ENCODE data around the gene ART5.

DNA sequence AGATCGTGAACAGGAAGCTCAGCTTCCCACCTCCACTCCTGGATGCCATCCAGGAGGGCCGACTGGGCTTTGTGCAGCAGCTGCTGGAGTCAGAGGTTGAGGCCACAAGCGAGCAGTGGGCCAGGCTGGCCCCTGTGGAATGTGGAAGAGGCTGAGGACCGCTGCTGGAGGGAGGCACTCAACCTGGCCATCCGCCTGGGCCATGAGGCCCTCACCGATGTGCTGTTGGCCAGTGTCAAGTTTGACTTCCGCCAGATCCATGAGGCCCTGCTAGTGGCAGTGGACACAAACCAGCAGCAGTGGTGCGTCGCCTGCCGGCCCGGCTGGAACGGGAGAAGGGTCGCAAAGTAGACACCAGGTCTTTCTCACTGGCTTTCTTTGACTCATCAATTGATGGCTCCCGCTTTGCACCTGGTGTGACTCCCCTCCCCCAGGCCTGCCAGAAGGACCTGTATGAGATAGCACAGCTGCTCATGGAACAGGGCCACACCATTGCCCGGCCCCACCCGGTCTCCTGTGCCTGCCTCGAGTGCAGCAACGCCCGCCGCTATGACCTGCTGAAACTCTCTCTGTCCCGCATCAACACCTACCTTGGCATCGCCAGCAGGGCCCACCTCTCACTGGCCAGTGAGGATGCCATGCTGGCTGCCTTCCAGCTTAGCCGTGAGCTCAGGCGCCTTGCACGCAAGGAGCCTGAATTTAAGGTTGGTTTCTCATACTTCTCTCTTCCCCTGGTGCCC lies 24.9 kb downstream of the ART5 start:
- TF ChIP-seq POLR2AphosphoS5 (IDR thresholded peaks at IDR 0.05; ENCODE audit: low read depth, low read length) (no peak), POLR2A (IDR thresholded peaks at IDR 0.05; ENCODE audit: low read depth, low read length) (no peak), TAF1 (IDR thresholded peaks at IDR 0.05; ENCODE audit: low read depth, low read length) (no peak), SPI1 (IDR thresholded peaks at IDR 0.05; ENCODE audit: low read depth, low read length) (no peak)
